ENCODE measurements around the gene AKNA. TPM values are rescaled to one million over a fixed set of nuclear protein-coding genes. Genes with fewer than 3 reads are reported as not detected.

The AKNA gene
- total RNA-seq, 1 experiment from 2014 or later = 14.4 TPM

DNA sequence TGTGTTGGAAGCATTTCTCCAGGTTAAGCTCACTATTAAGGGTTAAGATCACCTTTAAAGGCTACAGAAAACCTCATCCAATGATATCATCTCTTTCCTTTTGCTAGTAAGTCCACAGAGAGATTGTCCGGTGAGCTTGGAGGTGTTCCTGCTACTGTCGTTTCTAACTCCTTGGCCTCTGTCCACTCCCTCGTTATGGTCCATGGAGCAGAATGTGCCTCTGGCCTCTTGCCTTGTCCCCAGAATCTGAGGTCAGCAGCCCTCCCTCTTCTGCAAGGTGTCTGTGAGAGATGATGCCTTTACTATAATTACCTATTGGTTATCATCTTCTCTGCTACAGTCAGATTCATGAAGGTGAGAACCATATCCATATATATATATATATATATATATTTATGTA is 43.1 kb downstream of the AKNA start:
- Histone ChIP-seq H4K20me1 (ENCODE audit: insufficient read depth) (no peaks in the 10 kb centered on the region), H3K36me3 (ENCODE audit: low read depth) (no peaks in the 10 kb centered on the region), H3K27ac (no peak overlapping the region), H2AFZ (no peak overlapping the region), H3K4me3 (no peak overlapping the region), H3K9me2 (ENCODE audit: insufficient read depth) (no peaks in the 10 kb centered on the region), H3K79me2 (ENCODE audit: low read depth) (no peaks in the 10 kb centered on the region), H3K4me2 (no peak overlapping the region), H3K9me3 (ENCODE audit: insufficient read depth, low read depth) (no peaks in the 10 kb centered on the region), H3K4me1 (replicated peaks; ENCODE audit: insufficient read depth) (peaks cover 12% of the 10 kb centered on the region), H3F3A (ENCODE audit: insufficient read depth, low read depth) (peaks cover 5% of the 10 kb centered on the region), H3K27me3 (ENCODE audit: insufficient read depth, low read depth) (no peaks in the 10 kb centered on the region)
- BruUV-seq (replicated peaks) = no TSS peak
- POLR2A ChIA-PET (ENCODE audit: unreplicated experiment) = no interaction called here
- no peak for TF ChIP-seq EZH2 (IDR thresholded peaks at IDR 0.05; ENCODE audit: low read depth)
- TF ChIP-seq, protein P1, sequence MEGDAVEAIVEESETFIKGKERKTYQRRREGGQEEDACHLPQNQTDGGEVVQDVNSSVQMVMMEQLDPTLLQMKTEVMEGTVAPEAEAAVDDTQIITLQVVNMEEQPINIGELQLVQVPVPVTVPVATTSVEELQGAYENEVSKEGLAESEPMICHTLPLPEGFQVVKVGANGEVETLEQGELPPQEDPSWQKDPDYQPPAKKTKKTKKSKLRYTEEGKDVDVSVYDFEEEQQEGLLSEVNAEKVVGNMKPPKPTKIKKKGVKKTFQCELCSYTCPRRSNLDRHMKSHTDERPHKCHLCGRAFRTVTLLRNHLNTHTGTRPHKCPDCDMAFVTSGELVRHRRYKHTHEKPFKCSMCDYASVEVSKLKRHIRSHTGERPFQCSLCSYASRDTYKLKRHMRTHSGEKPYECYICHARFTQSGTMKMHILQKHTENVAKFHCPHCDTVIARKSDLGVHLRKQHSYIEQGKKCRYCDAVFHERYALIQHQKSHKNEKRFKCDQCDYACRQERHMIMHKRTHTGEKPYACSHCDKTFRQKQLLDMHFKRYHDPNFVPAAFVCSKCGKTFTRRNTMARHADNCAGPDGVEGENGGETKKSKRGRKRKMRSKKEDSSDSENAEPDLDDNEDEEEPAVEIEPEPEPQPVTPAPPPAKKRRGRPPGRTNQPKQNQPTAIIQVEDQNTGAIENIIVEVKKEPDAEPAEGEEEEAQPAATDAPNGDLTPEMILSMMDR (conservative IDR thresholded peaks at IDR 0.05) = no peak
- intact Hi-C loops (cut with micrococcal nuclease; ENCODE audit: unreplicated experiment) = loop anchor here (5.0 to 10.0 kb wide), 2 partner anchors 53 to 140 kb away; no protein-coding TSS in a partner anchor
- CTCF ChIA-PET = no interaction called here
- no peak for DNase-seq

DNA sequence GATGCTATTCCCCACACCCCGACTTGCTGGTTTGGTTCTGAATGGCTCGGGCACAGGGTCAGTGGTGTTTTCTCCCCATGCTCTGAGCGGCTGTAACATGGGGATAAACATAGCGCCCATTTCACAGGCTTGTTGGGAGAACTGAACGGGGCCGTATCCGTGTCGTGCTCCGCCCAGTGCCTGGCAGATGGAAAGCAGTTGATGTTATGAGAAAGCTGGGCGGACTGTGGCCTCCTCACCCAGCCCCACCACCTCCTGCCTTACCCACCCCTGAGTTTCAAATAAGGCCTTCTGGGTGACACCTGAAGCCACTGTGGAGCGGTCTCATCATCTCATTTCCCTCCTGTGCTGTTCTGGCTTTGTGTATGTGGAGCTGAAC is 43.6 kb downstream of the AKNA start:
- POLR2A ChIA-PET (ENCODE audit: unreplicated experiment) = no interaction called here

DNA sequence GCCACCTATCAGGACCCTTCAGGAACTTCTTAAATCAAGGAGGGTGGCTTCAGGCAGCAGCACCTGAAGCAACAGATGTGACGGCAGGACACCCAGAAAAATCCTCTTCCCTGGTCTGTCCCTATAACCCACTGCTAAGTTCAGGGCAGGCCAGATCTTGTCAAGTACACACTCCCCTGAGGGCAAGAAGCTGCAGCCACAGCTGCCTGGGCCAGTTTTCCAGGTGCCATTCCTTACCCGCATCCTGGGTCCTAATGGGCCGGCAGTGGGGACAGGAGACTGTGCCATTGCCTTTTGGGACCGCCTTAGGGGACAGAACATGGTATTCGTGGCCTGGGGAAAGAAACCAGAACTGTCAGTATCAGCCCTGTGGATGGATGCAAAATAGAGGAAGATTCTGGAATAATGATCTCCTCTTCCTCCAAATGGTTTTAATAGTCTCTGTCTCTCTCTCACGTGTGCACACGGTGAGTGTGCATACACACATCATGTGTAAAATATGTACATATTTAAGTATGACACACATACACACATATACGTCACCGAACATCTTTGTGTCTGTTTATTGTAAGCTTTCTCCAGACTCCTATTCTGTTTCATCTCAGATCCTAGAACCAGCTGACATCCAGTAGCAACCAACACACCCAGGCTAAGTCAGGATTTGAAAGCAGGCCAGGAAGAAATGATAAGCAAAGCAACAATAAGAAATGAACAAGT is 44.2 kb downstream of the AKNA start:
- POLR2A ChIA-PET (ENCODE audit: unreplicated experiment) = no interaction called here
- no peak for TF ChIP-seq EZH2 (IDR thresholded peaks at IDR 0.05; ENCODE audit: low read depth)
- TF ChIP-seq, protein P1 (conservative IDR thresholded peaks at IDR 0.05) = no peak
- BruUV-seq (replicated peaks) = no TSS peak
- no peaks in the 10 kb centered on the region for H3K79me2 ChIP-seq (ENCODE audit: low read depth)
- H3K36me3 ChIP-seq (ENCODE audit: low read depth) = no peaks in the 10 kb centered on the region
- DNase-seq = no peak
- no peak overlapping the region for H3K27ac ChIP-seq
- no peaks in the 10 kb centered on the region for H3K9me3 ChIP-seq (ENCODE audit: insufficient read depth, low read depth)
- H2AFZ ChIP-seq = no peak overlapping the region
- H3K4me2 ChIP-seq = no peak overlapping the region
- H3K4me3 ChIP-seq = no peak overlapping the region
- H3K27me3 ChIP-seq (ENCODE audit: insufficient read depth, low read depth) = no peaks in the 10 kb centered on the region
- H3K9me2 ChIP-seq (ENCODE audit: insufficient read depth) = no peaks in the 10 kb centered on the region
- CTCF ChIA-PET = no interaction called here
- no peaks in the 10 kb centered on the region for H4K20me1 ChIP-seq (ENCODE audit: insufficient read depth)
- intact Hi-C loops (cut with micrococcal nuclease; ENCODE audit: unreplicated experiment) = loop anchor here (10.0 kb wide), 1 partner anchor 141 kb away; no protein-coding TSS in a partner anchor
- no peaks in the 10 kb centered on the region for H3F3A ChIP-seq (ENCODE audit: insufficient read depth, low read depth)
- H3K4me1 ChIP-seq (replicated peaks; ENCODE audit: insufficient read depth) = peaks cover 2% of the 10 kb centered on the region; the same call in 1 of the 2 replicates

More for the DNA sequence above, 43.6 kb downstream of the AKNA start:
- Histone ChIP-seq H3K27ac (no peak overlapping the region), H3K79me2 (ENCODE audit: low read depth) (no peaks in the 10 kb centered on the region), H3K9me3 (ENCODE audit: insufficient read depth, low read depth) (no peaks in the 10 kb centered on the region), H3F3A (ENCODE audit: insufficient read depth, low read depth) (0 out of 2 replicates have a peak, but pooled peaks cover under 1% of the 10 kb centered on the region), H3K4me3 (no peak overlapping the region), H3K4me1 (replicated peaks; ENCODE audit: insufficient read depth) (peaks cover 6% of the 10 kb centered on the region), H3K4me2 (no peak overlapping the region), H3K9me2 (ENCODE audit: insufficient read depth) (no peaks in the 10 kb centered on the region), H4K20me1 (ENCODE audit: insufficient read depth) (no peaks in the 10 kb centered on the region), H3K27me3 (ENCODE audit: insufficient read depth, low read depth) (no peaks in the 10 kb centered on the region), H3K36me3 (ENCODE audit: low read depth) (no peaks in the 10 kb centered on the region), H2AFZ (no peak overlapping the region)
- CTCF ChIA-PET = no interaction called here
- BruUV-seq (replicated peaks) = no TSS peak
- no peak for DNase-seq
- intact Hi-C loops (cut with micrococcal nuclease; ENCODE audit: unreplicated experiment) = loop anchor here (10.0 kb wide), 1 partner anchor 141 kb away; no protein-coding TSS in a partner anchor
- TF ChIP-seq, protein P1 (conservative IDR thresholded peaks at IDR 0.05) = no peak
- TF ChIP-seq EZH2 (IDR thresholded peaks at IDR 0.05; ENCODE audit: low read depth) = no peak

All from PC-9 (cell line).